SH-SY5Y (cell line): ENCODE data around the gene PSMF1.

ENCODE experiments used
- GATA2 ChIP-seq: IDR thresholded peaks from 2 replicates; pipeline ENCODE4 v1.6.1; 2011; ENCODE audit warnings: mild to moderate bottlenecking, low read depth, low read length
- GATA3 ChIP-seq: IDR thresholded peaks from 2 replicates; pipeline ENCODE4 v1.6.1; 2011; ENCODE audit warnings: low read depth, mild to moderate bottlenecking, low read length, moderate library complexity

DNA sequence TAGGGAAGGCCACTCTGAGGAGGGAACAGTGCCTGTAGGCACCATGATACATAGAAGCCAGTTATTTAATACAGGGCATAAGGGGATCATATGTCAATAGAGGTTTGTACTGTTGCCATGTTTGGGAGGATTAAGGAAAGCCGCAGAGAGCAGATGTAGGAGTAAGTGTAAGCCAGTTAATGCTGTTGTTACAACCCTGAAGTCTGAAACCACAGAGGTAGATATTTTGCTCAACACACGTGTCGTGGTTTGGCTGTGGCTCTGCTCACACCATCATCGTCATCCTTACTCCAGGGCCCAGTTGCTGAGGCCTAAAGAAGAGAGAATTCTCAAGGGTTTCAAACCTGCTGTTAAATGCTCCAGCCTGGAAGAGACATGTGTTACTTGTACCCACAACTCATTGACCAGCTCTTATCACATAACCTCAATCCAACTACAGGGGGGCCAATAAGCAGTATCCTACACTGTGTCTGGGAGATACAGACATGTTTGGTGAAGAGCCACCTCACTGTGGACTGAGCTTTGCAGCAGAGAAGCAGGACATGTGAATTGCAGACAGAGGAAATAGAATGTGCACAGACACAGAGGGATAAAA, 31.0 kb upstream of the PSMF1 start:
- TF ChIP-seq GATA2, result no peak
- no peak for TF ChIP-seq GATA3
